IPS-15b (cell line): Measurements from ENCODE around the gene WDR73.
"Not testable (repeated sequence)": the region's sequence is repeated elsewhere in the genome, so short reads cannot be mapped to it uniquely, and the experiment has no call there.

Experiments
- H3K27me3 ChIP-seq: one replicate; pipeline ENCODE4 v1.6.1; 2013; ENCODE audit warnings: low read length; ENCODE audit not compliant: control insufficient read depth, insufficient read depth
- H3K36me3 ChIP-seq: one replicate; pipeline ENCODE4 v1.6.1; 2013; ENCODE audit warnings: low read length; ENCODE audit not compliant: control insufficient read depth, insufficient read depth
- H3K4me1 ChIP-seq: one replicate; pipeline ENCODE4 v1.6.1; 2013; ENCODE audit warnings: mild to moderate bottlenecking, low read length; ENCODE audit not compliant: control insufficient read depth, insufficient read depth
- H3K4me3 ChIP-seq: one replicate; pipeline ENCODE4 v1.5.1; 2013; ENCODE audit warnings: low read depth, low read length
- H3K9ac ChIP-seq: one replicate; pipeline ENCODE4 v1.6.1; 2013; ENCODE audit warnings: low read depth, mild to moderate bottlenecking, low read length
- H3K9me3 ChIP-seq: one replicate; pipeline ENCODE4 v1.6.1; 2013; ENCODE audit warnings: mild to moderate bottlenecking, low read length; ENCODE audit not compliant: control insufficient read depth, insufficient read depth

Gene WDR73

GRCh38 chr15:84653910-84654688 is at the start of gene WDR73:
Gene WDR73 (minus strand): TSS chr15:84654283. CDS start chr15:84654274, 9 bp downstream.
- Histone ChIP-seq H3K36me3 (peaks cover 18% of the 10 kb centered on the region), H3K9me3 (no peaks in the 10 kb centered on the region), H3K9ac (peak within 1 kb of the TSS; percentile 87), H3K27me3 (peaks cover 23% of the 10 kb centered on the region), H3K4me3 (peak within 1 kb of the TSS; percentile 97), H3K4me1 (peaks cover 2% of the 10 kb centered on the region)

GRCh38 chr15:84703808-84704207 is 49.7 kb upstream of the WDR73 start:
- Histone ChIP-seq H3K4me3 (no peak overlapping the region), H3K9ac (no peak overlapping the region), H3K9me3 (no peaks in the 10 kb centered on the region), H3K36me3 (no peaks in the 10 kb centered on the region), H3K4me1 (no peaks in the 10 kb centered on the region), H3K27me3 (no peaks in the 10 kb centered on the region)

GRCh38 chr15:84702961-84703482 is 48.9 kb upstream of the WDR73 start:
- no peaks in the 10 kb centered on the region for H3K9me3 ChIP-seq
- no peaks in the 10 kb centered on the region for H3K36me3 ChIP-seq
- no peaks in the 10 kb centered on the region for H3K4me1 ChIP-seq
- no peak overlapping the region for H3K9ac ChIP-seq
- H3K27me3 ChIP-seq, result no peaks in the 10 kb centered on the region
- H3K4me3 ChIP-seq, result no peak overlapping the region

- Histone ChIP-seq H3K27me3 (no peaks in the 10 kb centered on the region), H3K9me3 (no peaks in the 10 kb centered on the region), H3K36me3 (no peaks in the 10 kb centered on the region), H3K9ac (no peak overlapping the region), H3K4me1 (no peaks in the 10 kb centered on the region), H3K4me3 (no peak overlapping the region)
Observed at GRCh38 chr15:84699538-84700191, 45.6 kb upstream of the WDR73 start.

- H3K4me3 ChIP-seq, result no peak overlapping the region
- H3K36me3 ChIP-seq, result no peaks in the 10 kb centered on the region
- no peak overlapping the region for H3K9ac ChIP-seq
- H3K27me3 ChIP-seq, result no peaks in the 10 kb centered on the region
- H3K9me3 ChIP-seq, result no peaks in the 10 kb centered on the region
- no peaks in the 10 kb centered on the region for H3K4me1 ChIP-seq
Observed at GRCh38 chr15:84697236-84697990, 43.3 kb upstream of the WDR73 start.

- Histone ChIP-seq H3K9ac (no peak overlapping the region), H3K36me3 (no peaks in the 10 kb centered on the region), H3K4me3 (no peak overlapping the region), H3K4me1 (no peaks in the 10 kb centered on the region), H3K9me3 (no peaks in the 10 kb centered on the region), H3K27me3 (no peaks in the 10 kb centered on the region)
Observed at GRCh38 chr15:84696757-84697156, 42.7 kb upstream of the WDR73 start.

- Histone ChIP-seq H3K27me3 (no peaks in the 10 kb centered on the region), H3K36me3 (peaks cover 7% of the 10 kb centered on the region), H3K9ac (no peak overlapping the region), H3K4me1 (no peaks in the 10 kb centered on the region), H3K9me3 (no peaks in the 10 kb centered on the region), H3K4me3 (no peak overlapping the region)
Observed at GRCh38 chr15:84690342-84690741, 36.3 kb upstream of the WDR73 start.

GRCh38 chr15:84689858-84690257 is 35.8 kb upstream of the WDR73 start:
- Histone ChIP-seq H3K4me1 (no peaks in the 10 kb centered on the region), H3K9me3 (no peaks in the 10 kb centered on the region), H3K27me3 (no peaks in the 10 kb centered on the region), H3K4me3 (no peak overlapping the region), H3K36me3 (peaks cover 7% of the 10 kb centered on the region), H3K9ac (no peak overlapping the region)

- H3K27me3 ChIP-seq, H3K4me3 ChIP-seq, H3K9ac ChIP-seq, H3K9me3 ChIP-seq, H3K36me3 ChIP-seq, H3K4me1 ChIP-seq: not testable (repeated sequence)
Observed at GRCh38 chr15:84686446-84686845, 32.4 kb upstream of the WDR73 start.

GRCh38 chr15:84685304-84685703 is 31.2 kb upstream of the WDR73 start:
- peaks cover 7% of the 10 kb centered on the region for H3K36me3 ChIP-seq

GRCh38 chr15:84684092-84684491 is 30.0 kb upstream of the WDR73 start:
- Histone ChIP-seq H3K9ac (no peak overlapping the region), H3K4me3 (no peak overlapping the region), H3K27me3 (no peaks in the 10 kb centered on the region), H3K36me3 (peaks cover 5% of the 10 kb centered on the region), H3K4me1 (no peaks in the 10 kb centered on the region), H3K9me3 (no peaks in the 10 kb centered on the region)

More at GRCh38 chr15:84685304-84685703, 31.2 kb upstream of the WDR73 start:
- H3K9ac ChIP-seq, result no peak overlapping the region
- no peaks in the 10 kb centered on the region for H3K4me1 ChIP-seq
- H3K9me3 ChIP-seq, result no peaks in the 10 kb centered on the region
- H3K4me3 ChIP-seq, result no peak overlapping the region
- H3K27me3 ChIP-seq, result no peaks in the 10 kb centered on the region
